Neural progenitor cell (in vitro differentiated cells): ENCODE results near the gene AIPL1. TPM values are rescaled to one million over a fixed set of nuclear protein-coding genes. Genes with fewer than 3 reads are reported as not detected.

Experiments
- DNase-seq: peaks from one replicate; pipeline ENCODE4 v3.0.0-alpha.2; 2016; ENCODE audit warnings: low spot score
- H2AFZ ChIP-seq: fragments of 200-600 bp; sonication (generic); replicated peaks from 2 replicates; pipeline ENCODE4 v1.6.1; 2016; ENCODE audit warnings: antibody characterized with exemption
- H3F3A ChIP-seq: fragments of 200-600 bp; sonication (generic); 2 replicates; pipeline ENCODE4 v1.6.1; 2016; ENCODE audit warnings: antibody characterized with exemption, low read depth
- H3K27ac ChIP-seq: fragments of 200-600 bp; sonication (generic); 2 replicates; pipeline ENCODE4 v1.5.1; 2016; ENCODE audit warnings: mild to moderate bottlenecking
- H3K27me3 ChIP-seq: fragments of 200-600 bp; sonication (generic); 2 replicates; pipeline ENCODE4 v1.6.1; 2016; ENCODE audit warnings: mild to moderate bottlenecking, moderate library complexity
- H3K36me3 ChIP-seq: fragments of 200-600 bp; sonication (generic); 2 replicates; pipeline ENCODE4 v1.5.1; 2016
- H3K4me1 ChIP-seq: fragments of 200-600 bp; sonication (generic); 2 replicates; pipeline ENCODE4 v1.6.1; 2016; ENCODE audit warnings: mixed run types
- H3K4me2 ChIP-seq: fragments of 200-600 bp; sonication (generic); 2 replicates; pipeline ENCODE4 v1.6.1; 2016
- H3K4me3 ChIP-seq: fragments of 200-600 bp; sonication (generic); 2 replicates; pipeline ENCODE4 v1.5.1; 2016
- H3K79me2 ChIP-seq: fragments of 200-600 bp; sonication (generic); 2 replicates; pipeline ENCODE4 v1.6.1; 2016; ENCODE audit warnings: low read depth
- H3K9ac ChIP-seq: fragments of 200-600 bp; sonication (generic); 2 replicates; pipeline ENCODE4 v1.6.1; 2016
- H3K9me3 ChIP-seq: fragments of 200-600 bp; sonication (generic); 2 replicates; pipeline ENCODE4 v1.5.1; 2016; ENCODE audit warnings: low read depth
- H4K20me1 ChIP-seq: fragments of 200-600 bp; sonication (generic); 2 replicates; pipeline ENCODE4 v1.6.1; 2016; ENCODE audit warnings: low read depth
- H3K27ac Mint-ChIP-seq: 3 replicates; pipeline ENCODE4 v1.8.0; 2021; ENCODE audit warnings: mixed read lengths
- H3K27me3 Mint-ChIP-seq: 2 replicates; pipeline ENCODE4 v1.8.0; 2022; ENCODE audit warnings: low read depth, mild to moderate bottlenecking, inconsistent platforms, moderate library complexity, mixed read lengths; ENCODE audit not compliant: insufficient read depth
- H3K36me3 Mint-ChIP-seq: 3 replicates; pipeline ENCODE4 v1.8.0; 2021; ENCODE audit warnings: mixed read lengths
- H3K4me1 Mint-ChIP-seq: 3 replicates; pipeline ENCODE4 v1.8.0; 2021; ENCODE audit warnings: mixed read lengths
- H3K4me3 Mint-ChIP-seq: 3 replicates; pipeline ENCODE4 v1.8.0; 2021; ENCODE audit warnings: mild to moderate bottlenecking, moderate library complexity, mixed read lengths
- H3K9me3 Mint-ChIP-seq: 3 replicates; pipeline ENCODE4 v1.8.0; 2020; ENCODE audit warnings: mixed read lengths
- CTCF ChIP-seq: fragments of 200-600 bp; sonication (generic); IDR thresholded peaks from 2 replicates; pipeline ENCODE4 v1.5.1; 2017; ENCODE audit warnings: antibody characterized with exemption, mild to moderate bottlenecking
- EZH2 ChIP-seq: fragments of 200-600 bp; sonication (generic); IDR thresholded peaks from 2 replicates; pipeline ENCODE4 v1.6.1; 2017; ENCODE audit warnings: antibody characterized with exemption, mild to moderate bottlenecking, moderate library complexity
- EZH2phosphoT487 ChIP-seq: fragments of 200-600 bp; sonication (generic); IDR thresholded peaks from 2 replicates; pipeline ENCODE4 v1.6.1; 2017; ENCODE audit warnings: antibody characterized with exemption
- total RNA-seq: library from RNA; depleted of rRNA; stranded (reverse); fragments of >200 nt; gene quantifications from 2 replicates; pipeline ENCODE4 v1.2.3, GENCODE V29; 2015; ENCODE audit warnings: low replicate concordance

AIPL1 gene
- total RNA-seq, 1 donor from 2014 or later = 0.37 TPM

- TF ChIP-seq EZH2phosphoT487 (no peak), EZH2 (no peak), CTCF (no peak)
- Mint-ChIP-seq H3K27ac (no peak overlapping the region), H3K27me3 (peaks cover 11% of the 10 kb centered on the region), H3K4me3 (peak overlapping the region; percentile 27), H3K36me3 (peaks cover 30% of the 10 kb centered on the region), H3K4me1 (peaks cover 49% of the 10 kb centered on the region), H3K9me3 (peaks cover 2% of the 10 kb centered on the region)
- Histone ChIP-seq H3K27me3 (no peaks in the 10 kb centered on the region), H3K4me1 (peaks cover 13% of the 10 kb centered on the region), H4K20me1 (peaks cover 22% of the 10 kb centered on the region), H3K36me3 (no peaks in the 10 kb centered on the region), H3K9me3 (no peaks in the 10 kb centered on the region), H3K4me3 (peak overlapping the region; percentile 79), H3K27ac (no peak overlapping the region), H3K9ac (no peak overlapping the region), H3K4me2 (peak overlapping the region; percentile 86), H2AFZ (no peak overlapping the region), H3K79me2 (peaks cover 37% of the 10 kb centered on the region), H3F3A (peaks cover 46% of the 10 kb centered on the region)
- no peak for DNase-seq
Measured at GRCh38 chr17:6446516-6447100, 11.7 kb upstream of the AIPL1 start.

- Histone ChIP-seq H3K4me2 (peak overlapping the region; percentile 86), H3K27ac (no peak overlapping the region), H3K27me3 (no peaks in the 10 kb centered on the region), H3F3A (peaks cover 38% of the 10 kb centered on the region), H3K36me3 (no peaks in the 10 kb centered on the region), H3K9ac (peak overlapping the region; percentile 64), H4K20me1 (peaks cover 18% of the 10 kb centered on the region), H3K9me3 (no peaks in the 10 kb centered on the region), H3K79me2 (peaks cover 37% of the 10 kb centered on the region), H3K4me3 (peak overlapping the region; percentile 79), H3K4me1 (peaks cover 29% of the 10 kb centered on the region), H2AFZ (no peak overlapping the region)
- H3K4me1 Mint-ChIP-seq = peaks cover 49% of the 10 kb centered on the region
- H3K4me3 Mint-ChIP-seq = peak overlapping the region; percentile 98
- H3K36me3 Mint-ChIP-seq = peaks cover 24% of the 10 kb centered on the region
- DNase-seq = peak; percentile 44
- H3K27me3 Mint-ChIP-seq = peaks cover 12% of the 10 kb centered on the region
- H3K9me3 Mint-ChIP-seq = peaks cover 6% of the 10 kb centered on the region
- peak overlapping the region; percentile 95 for H3K27ac Mint-ChIP-seq
- no peak for TF ChIP-seq EZH2phosphoT487
- TF ChIP-seq CTCF = no peak
- TF ChIP-seq EZH2 = no peak
Measured at GRCh38 chr17:6444571-6445335, 9.8 kb upstream of the AIPL1 start.

- peaks cover 37% of the 10 kb centered on the region for H3K4me1 ChIP-seq
- no peaks in the 10 kb centered on the region for H3K36me3 ChIP-seq
- H3K4me2 ChIP-seq = peak within 1 kb of the TSS; percentile 86
- H3K4me3 Mint-ChIP-seq = peak within 1 kb of the TSS; percentile 98
- peaks cover 14% of the 10 kb centered on the region for H3K27me3 Mint-ChIP-seq
- peaks cover 18% of the 10 kb centered on the region for H4K20me1 ChIP-seq
- H2AFZ ChIP-seq = peak within 1 kb of the TSS; percentile 3
- peak within 1 kb of the TSS; percentile 97 for H3K27ac Mint-ChIP-seq
- H3K4me1 Mint-ChIP-seq = peaks cover 57% of the 10 kb centered on the region
- H3K4me3 ChIP-seq = peak within 1 kb of the TSS; percentile 79
- peaks cover 18% of the 10 kb centered on the region for H3K36me3 Mint-ChIP-seq
- no peak for TF ChIP-seq CTCF
- no peak for TF ChIP-seq EZH2
- TF ChIP-seq EZH2phosphoT487 = no peak
- no peaks in the 10 kb centered on the region for H3K9me3 ChIP-seq
- H3K9ac ChIP-seq = peak within 1 kb of the TSS; percentile 64
- H3K9me3 Mint-ChIP-seq = peaks cover 8% of the 10 kb centered on the region
- DNase-seq = peak; percentile 99
- H3K27me3 ChIP-seq = no peaks in the 10 kb centered on the region
- peak within 1 kb of the TSS; percentile 92 for H3K27ac ChIP-seq
- peaks cover 37% of the 10 kb centered on the region for H3K79me2 ChIP-seq
- H3F3A ChIP-seq = peaks cover 39% of the 10 kb centered on the region
Measured at GRCh38 chr17:6443692-6444570, 9.0 kb upstream of the AIPL1 start, which contains the start of gene PIMREG. Gene PIMREG, plus strand, starts transcription at chr17:6444455. Its CDS starts 656 bp downstream, at chr17:6445111.
